Activated naive CD4-positive, alpha-beta T cell treated with anti-CD3 and anti-CD28 coated beads, Interleukin-2, amount 10 ng/mL, durations not matched to agents 7 days and 5 days (primary cell): Measurements from ENCODE around the gene SLC25A34.

Experiments
- CTCF ChIA-PET: fragments of 350-600 bp; sonication (Branson Sonifier 250); formaldehyde crosslinking; loops from one replicate; lab custom pipeline; 2021; ENCODE audit warnings: antibody characterized with exemption; lab: Charles Lee
- DNase-seq: peaks from one replicate; pipeline ENCODE4 v3.0.0-alpha.2; 2020
- H3K27ac Mint-ChIP-seq: one replicate; pipeline ENCODE4 v1.8.0; 2021; ENCODE audit warnings: mild to moderate bottlenecking, moderate library complexity, mixed read lengths
- H3K27me3 Mint-ChIP-seq: one replicate; pipeline ENCODE4 v1.8.0; 2021; ENCODE audit warnings: mild to moderate bottlenecking, mixed read lengths
- H3K36me3 Mint-ChIP-seq: one replicate; pipeline ENCODE4 v1.8.0; 2021; ENCODE audit warnings: mixed read lengths
- H3K4me1 Mint-ChIP-seq: one replicate; pipeline ENCODE4 v1.8.0; 2021; ENCODE audit warnings: mixed read lengths
- H3K4me3 Mint-ChIP-seq: one replicate; pipeline ENCODE4 v1.8.0; 2021; ENCODE audit warnings: mild to moderate bottlenecking, moderate library complexity, mixed read lengths
- H3K9me3 Mint-ChIP-seq: one replicate; pipeline ENCODE4 v1.8.0; 2021; ENCODE audit warnings: mixed read lengths

SLC25A34 gene

DNA sequence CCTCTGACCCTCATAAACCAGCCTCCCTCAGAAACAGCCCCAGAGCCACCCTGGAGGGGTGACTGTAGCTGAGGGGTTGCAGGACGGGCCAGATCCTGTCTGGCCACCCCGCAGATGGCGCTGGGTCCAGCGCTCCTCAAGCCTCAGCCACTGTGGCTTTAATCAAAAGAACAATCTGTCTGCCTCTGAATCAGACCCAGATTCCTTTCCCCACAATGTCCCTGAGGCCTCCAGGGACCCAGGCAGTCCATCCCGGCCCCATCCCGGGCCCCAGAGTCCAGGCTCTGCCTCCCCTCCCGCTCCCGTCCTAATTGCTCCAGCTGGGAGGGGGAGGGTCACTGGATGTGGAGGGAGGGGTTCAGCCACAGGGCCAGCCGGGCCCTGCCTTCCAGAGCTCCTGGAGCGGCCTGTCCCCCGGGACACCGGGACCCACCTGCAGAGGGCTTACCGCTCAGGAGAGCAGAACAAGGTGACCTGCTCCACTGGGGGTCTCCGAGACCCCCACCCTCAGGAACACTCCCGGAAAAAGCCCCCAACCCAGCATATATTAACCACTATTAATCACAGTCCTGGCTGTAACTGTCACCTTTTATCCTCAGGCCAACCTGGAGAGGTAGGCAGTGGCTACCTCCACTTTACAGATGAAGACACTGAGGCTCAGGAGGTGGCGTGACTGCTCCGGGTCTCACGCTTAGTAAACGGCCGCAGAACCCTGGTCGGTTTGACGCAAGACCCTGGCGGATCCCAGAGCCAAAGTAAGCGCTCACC, 21.7 kb downstream of the SLC25A34 start:
- CTCF ChIA-PET: interaction anchor here (0.6 kb wide), 1 partner anchor 665 kb away, joined by 3 read pairs; no protein-coding TSS in a partner anchor
- H3K27me3 Mint-ChIP-seq: peaks cover 85% of the 10 kb centered on the region
- no peak for DNase-seq
- no peaks in the 10 kb centered on the region for H3K9me3 Mint-ChIP-seq
- no peaks in the 10 kb centered on the region for H3K36me3 Mint-ChIP-seq
- H3K4me3 Mint-ChIP-seq: peak overlapping the region; percentile 45
- H3K4me1 Mint-ChIP-seq: peaks cover 21% of the 10 kb centered on the region
- no peak overlapping the region for H3K27ac Mint-ChIP-seq

DNA sequence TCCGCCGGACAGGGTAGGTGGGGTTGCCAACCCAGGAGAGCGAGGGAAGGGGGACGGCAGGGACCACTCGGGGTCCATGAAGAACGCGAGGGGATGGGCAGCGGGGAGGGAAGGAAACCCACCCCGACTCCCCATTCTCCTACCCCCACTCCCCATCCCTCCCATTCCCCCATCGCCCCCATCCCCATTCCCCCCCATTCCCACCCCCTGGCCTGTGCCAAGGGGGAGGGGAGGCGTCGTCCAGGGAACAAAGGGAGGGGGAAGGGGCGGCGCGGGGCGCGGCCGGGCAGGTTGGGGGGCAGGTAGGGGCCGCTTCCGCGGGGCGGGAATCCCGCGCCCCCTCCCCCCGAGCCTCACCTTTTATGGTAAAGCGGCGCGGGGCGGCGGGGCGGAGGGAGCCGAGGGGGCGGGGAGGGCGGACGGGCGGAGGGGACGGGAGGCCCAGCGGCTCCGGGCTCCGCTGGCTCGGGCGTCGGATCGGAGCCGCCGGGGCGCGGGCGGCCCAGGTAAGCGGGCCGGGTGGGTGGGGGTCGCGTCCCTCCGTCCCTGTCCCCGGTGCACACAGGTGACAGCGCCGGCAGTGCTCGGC, 22.4 kb downstream of the SLC25A34 start, which contains the start of gene FBLIM1:
TSS of gene FBLIM1 (plus strand) at position 453 of the 589 bp plus-strand sequence. CDS start 6,189 bp downstream, outside the sequence.
- DNase-seq: peak; percentile 36

GRCh38 chr1:15758953-15759661, 23.0 kb downstream of the SLC25A34 start:
- Mint-ChIP-seq H3K27ac (no peak overlapping the region), H3K4me1 (peaks cover 21% of the 10 kb centered on the region), H3K4me3 (no peak overlapping the region), H3K27me3 (peaks cover 76% of the 10 kb centered on the region), H3K36me3 (no peaks in the 10 kb centered on the region), H3K9me3 (no peaks in the 10 kb centered on the region)
- DNase-seq: no peak
- CTCF ChIA-PET: interaction anchor here (0.7 kb wide), 1 partner anchor 171 kb away, joined by 3 read pairs; no protein-coding TSS in a partner anchor

More for the DNA sequence above, 22.4 kb downstream of the SLC25A34 start, which contains the start of gene FBLIM1:
- no peaks in the 10 kb centered on the region for H3K36me3 Mint-ChIP-seq
- peaks cover 78% of the 10 kb centered on the region for H3K27me3 Mint-ChIP-seq
- CTCF ChIA-PET: interaction anchor here (0.7 kb wide), 1 partner anchor 170 kb away, joined by 3 read pairs; no protein-coding TSS in a partner anchor
- no peaks in the 10 kb centered on the region for H3K9me3 Mint-ChIP-seq
- no peak within 1 kb of the TSS for H3K27ac Mint-ChIP-seq
- H3K4me3 Mint-ChIP-seq: peak within 1 kb of the TSS; percentile 45
- H3K4me1 Mint-ChIP-seq: peaks cover 21% of the 10 kb centered on the region

DNA sequence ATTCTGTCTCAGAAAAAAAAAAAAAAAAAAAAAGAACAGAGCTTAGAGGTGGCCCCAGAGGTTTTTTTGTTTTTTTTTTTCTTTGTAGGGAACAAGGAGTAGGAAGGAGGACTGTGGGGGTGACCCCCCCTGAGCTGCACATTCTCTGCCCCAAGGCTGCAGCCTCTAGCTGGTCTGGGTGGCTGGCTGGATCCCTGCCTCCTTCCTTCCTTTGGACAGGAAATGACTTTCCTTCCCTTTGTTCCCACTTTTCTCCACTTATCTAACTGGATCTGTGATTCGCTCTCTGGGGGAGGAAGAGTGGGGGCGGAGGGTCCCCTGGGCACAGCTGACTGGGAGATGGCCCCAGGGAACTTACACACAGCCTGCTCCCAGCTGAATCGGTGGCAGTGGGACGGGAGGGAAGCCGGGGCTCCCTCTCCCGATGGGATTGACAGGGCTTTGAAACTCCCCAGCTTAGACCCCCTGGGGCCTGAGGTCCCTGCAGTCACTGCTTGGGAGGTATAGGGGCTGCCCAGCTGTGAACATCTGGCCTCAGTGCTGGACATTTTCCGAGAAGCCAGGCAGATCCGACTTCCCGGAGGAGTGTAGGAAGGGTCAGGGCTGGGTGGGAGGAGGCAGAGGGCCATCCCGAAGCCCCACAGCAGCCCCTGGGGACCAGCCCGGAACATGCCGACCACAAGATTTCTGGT, 24.6 kb downstream of the SLC25A34 start:
- Mint-ChIP-seq H3K4me1 (peaks cover 17% of the 10 kb centered on the region), H3K27me3 (peaks cover 79% of the 10 kb centered on the region), H3K36me3 (no peaks in the 10 kb centered on the region), H3K4me3 (no peak overlapping the region), H3K27ac (no peak overlapping the region), H3K9me3 (no peaks in the 10 kb centered on the region)
- DNase-seq: no peak
- CTCF ChIA-PET: interaction anchor here (1.4 kb wide), 1 partner anchor 13 kb away, joined by 3 read pairs; no protein-coding TSS in a partner anchor

DNA sequence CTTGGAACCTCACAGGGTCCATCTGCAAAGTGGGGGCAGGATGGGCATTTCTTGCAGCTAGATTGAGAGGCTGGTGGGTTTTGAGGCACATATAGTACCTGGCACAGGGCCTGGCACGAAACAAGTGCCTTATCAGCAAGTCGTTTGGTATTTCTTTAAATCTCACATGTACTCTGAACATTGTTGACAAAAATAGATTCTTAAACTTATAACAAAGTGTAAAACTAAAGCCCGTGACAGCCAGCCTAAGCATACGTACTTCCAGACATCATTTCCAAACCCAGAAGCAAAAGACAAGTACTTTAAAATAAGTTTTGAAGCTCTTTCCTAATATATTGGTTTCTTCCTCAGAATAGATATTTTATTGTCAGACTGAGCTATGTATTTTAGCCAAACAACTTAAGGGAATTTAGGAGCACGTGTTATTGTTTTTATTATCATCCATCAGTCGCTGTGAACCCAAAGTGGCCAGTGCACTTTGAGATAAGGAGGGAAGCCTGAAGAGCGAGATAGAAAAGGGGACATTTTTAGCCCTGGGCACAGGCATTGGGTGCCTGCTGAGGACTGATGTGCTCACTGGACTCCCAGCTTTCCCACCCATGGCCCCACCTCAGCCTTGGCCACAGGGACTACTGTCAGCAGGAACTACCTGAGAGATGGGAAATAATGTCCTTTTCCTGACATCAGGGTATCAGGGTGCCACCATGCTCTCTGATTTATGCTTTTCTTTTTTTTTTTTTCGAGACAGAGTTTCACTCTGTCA, 25.5 kb downstream of the SLC25A34 start:
- H3K4me1 Mint-ChIP-seq: peaks cover 11% of the 10 kb centered on the region
- no peaks in the 10 kb centered on the region for H3K9me3 Mint-ChIP-seq
- no peak for DNase-seq
- H3K36me3 Mint-ChIP-seq: no peaks in the 10 kb centered on the region
- CTCF ChIA-PET: no interaction called here
- no peak overlapping the region for H3K4me3 Mint-ChIP-seq
- H3K27ac Mint-ChIP-seq: no peak overlapping the region
- peaks cover 76% of the 10 kb centered on the region for H3K27me3 Mint-ChIP-seq

DNA sequence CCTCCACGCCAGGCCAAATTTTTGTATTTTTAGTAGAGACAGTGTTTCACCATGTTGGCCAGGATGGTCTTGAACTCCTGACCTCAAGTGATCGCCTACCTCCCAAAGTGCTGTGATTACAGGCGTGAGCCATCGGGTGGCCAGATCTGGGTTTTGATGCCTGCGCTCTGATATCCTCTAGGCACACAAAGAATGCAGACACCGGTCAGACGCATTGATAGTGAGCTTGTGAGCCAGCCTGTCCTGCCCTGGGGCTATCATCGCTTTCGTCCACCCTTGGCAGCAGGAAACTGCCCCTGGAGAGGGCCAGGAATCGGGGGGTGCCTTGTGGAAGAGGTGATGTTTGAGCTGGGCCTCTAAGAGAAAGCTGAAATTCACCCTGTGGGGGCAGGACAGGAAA, 26.5 kb downstream of the SLC25A34 start:
- peaks cover 3% of the 10 kb centered on the region for H3K4me1 Mint-ChIP-seq
- CTCF ChIA-PET: interaction anchor here (0.8 kb wide), 1 partner anchor 65 kb away, joined by 3 read pairs; no protein-coding TSS in a partner anchor

GRCh38 chr1:15764269-15764764, 28.3 kb downstream of the SLC25A34 start:
- Mint-ChIP-seq H3K27ac (peak overlapping the region; percentile 45), H3K4me3 (no peak overlapping the region), H3K4me1 (no peaks in the 10 kb centered on the region), H3K36me3 (no peaks in the 10 kb centered on the region), H3K27me3 (peaks cover 53% of the 10 kb centered on the region), H3K9me3 (no peaks in the 10 kb centered on the region)
- no peak for DNase-seq
- CTCF ChIA-PET: interaction anchor here (0.5 kb wide), 1 partner anchor 519 kb away, joined by 5 read pairs; no protein-coding TSS in a partner anchor

More for the DNA sequence above, 26.5 kb downstream of the SLC25A34 start:
- H3K4me3 Mint-ChIP-seq: no peak overlapping the region
- no peaks in the 10 kb centered on the region for H3K36me3 Mint-ChIP-seq
- peaks cover 66% of the 10 kb centered on the region for H3K27me3 Mint-ChIP-seq
- no peak for DNase-seq
- H3K27ac Mint-ChIP-seq: no peak overlapping the region
- no peaks in the 10 kb centered on the region for H3K9me3 Mint-ChIP-seq

DNA sequence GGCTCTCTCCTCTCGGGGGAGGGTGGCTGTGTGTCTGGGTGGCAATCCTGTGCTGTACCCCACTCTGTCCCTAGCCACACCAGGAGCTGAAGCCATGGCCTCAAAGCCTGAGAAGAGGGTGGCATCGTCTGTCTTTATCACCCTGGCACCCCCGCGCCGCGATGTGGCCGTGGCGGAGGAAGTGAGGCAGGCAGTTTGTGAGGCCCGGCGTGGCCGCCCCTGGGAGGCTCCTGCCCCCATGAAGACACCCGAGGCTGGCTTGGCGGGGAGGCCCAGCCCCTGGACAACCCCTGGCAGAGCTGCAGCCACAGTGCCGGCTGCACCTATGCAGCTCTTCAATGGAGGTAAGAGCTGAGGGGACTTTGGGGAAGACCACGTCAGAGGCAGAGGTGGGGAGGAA, 28.8 kb downstream of the SLC25A34 start:
- peaks cover 47% of the 10 kb centered on the region for H3K27me3 Mint-ChIP-seq
- H3K4me3 Mint-ChIP-seq: no peak overlapping the region
- H3K4me1 Mint-ChIP-seq: no peaks in the 10 kb centered on the region
- H3K27ac Mint-ChIP-seq: no peak overlapping the region
- no peaks in the 10 kb centered on the region for H3K36me3 Mint-ChIP-seq
- DNase-seq: no peak
- CTCF ChIA-PET: no interaction called here
- H3K9me3 Mint-ChIP-seq: no peaks in the 10 kb centered on the region

DNA sequence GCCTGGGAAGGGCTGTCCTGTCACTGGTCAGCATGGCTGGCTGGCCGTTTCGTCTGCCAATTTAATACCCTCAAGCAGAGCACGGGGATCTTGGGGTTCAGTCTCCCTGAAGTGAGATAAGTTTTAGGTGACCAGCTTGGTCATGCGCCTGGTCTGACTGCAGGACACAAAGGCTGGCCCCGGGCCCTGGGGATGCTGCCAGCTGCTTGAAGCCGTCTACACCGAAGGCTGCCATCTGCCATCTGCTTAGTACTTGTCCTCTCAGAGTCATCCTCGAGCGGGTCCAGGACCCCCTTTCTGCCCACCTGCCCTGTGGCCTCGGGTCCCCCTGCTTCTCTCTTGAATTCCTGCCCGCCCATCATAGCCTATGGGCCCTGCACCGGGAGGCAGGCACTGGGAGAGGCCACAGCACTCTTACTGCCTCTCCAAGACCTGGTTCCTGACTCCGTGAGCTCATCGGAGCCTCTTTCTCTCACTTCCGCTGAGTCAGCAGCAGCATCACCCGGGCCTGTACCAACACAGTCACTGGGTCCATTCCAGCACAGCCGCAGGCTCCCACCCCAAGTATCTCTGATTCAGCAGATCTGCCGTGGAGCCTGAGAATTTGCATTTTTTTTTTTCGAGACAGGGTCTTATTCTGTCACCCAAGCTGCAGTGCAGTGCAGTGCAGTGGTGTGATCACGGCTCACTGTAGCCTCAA, 29.6 kb downstream of the SLC25A34 start:
- Mint-ChIP-seq H3K36me3 (no peaks in the 10 kb centered on the region), H3K27me3 (peaks cover 44% of the 10 kb centered on the region), H3K9me3 (no peaks in the 10 kb centered on the region), H3K4me1 (no peaks in the 10 kb centered on the region), H3K27ac (no peak overlapping the region), H3K4me3 (no peak overlapping the region)
- DNase-seq: no peak
- CTCF ChIA-PET: interaction anchor here (0.6 kb wide), 1 partner anchor 194 kb away, joined by 3 read pairs; no protein-coding TSS in a partner anchor

GRCh38 chr1:15767941-15768340, 31.9 kb downstream of the SLC25A34 start:
- no peak for DNase-seq
- Mint-ChIP-seq H3K27ac (no peak overlapping the region), H3K4me1 (no peaks in the 10 kb centered on the region), H3K36me3 (no peaks in the 10 kb centered on the region), H3K9me3 (no peaks in the 10 kb centered on the region), H3K27me3 (peaks cover 40% of the 10 kb centered on the region), H3K4me3 (no peak overlapping the region)
- CTCF ChIA-PET: no interaction called here

- CTCF ChIA-PET: interaction anchor here (0.7 kb wide), 1 partner anchor 13 kb away, joined by 3 read pairs; no protein-coding TSS in a partner anchor
- no peak overlapping the region for H3K4me3 Mint-ChIP-seq
- peaks cover 40% of the 10 kb centered on the region for H3K27me3 Mint-ChIP-seq
Observed at GRCh38 chr1:15768388-15768787, 32.3 kb downstream of the SLC25A34 start.

GRCh38 chr1:15770313-15770962, 34.4 kb downstream of the SLC25A34 start:
- CTCF ChIA-PET: interaction anchor here (1.8 kb wide), 1 partner anchor 21 kb away, joined by 7 read pairs; no protein-coding TSS in a partner anchor
- Mint-ChIP-seq H3K4me1 (no peaks in the 10 kb centered on the region), H3K27ac (no peak overlapping the region), H3K27me3 (peaks cover 27% of the 10 kb centered on the region), H3K36me3 (no peaks in the 10 kb centered on the region), H3K4me3 (no peak overlapping the region), H3K9me3 (no peaks in the 10 kb centered on the region)
- no peak for DNase-seq

More at GRCh38 chr1:15768388-15768787, 32.3 kb downstream of the SLC25A34 start:
- no peak for DNase-seq
- no peaks in the 10 kb centered on the region for H3K4me1 Mint-ChIP-seq
- no peaks in the 10 kb centered on the region for H3K36me3 Mint-ChIP-seq
- no peak overlapping the region for H3K27ac Mint-ChIP-seq
- no peaks in the 10 kb centered on the region for H3K9me3 Mint-ChIP-seq
